Body of pancreas (tissue), 4 donors: ENCODE measurements around the gene CACNA1F.

Experiments
- POLR2A ChIP-seq, 3 donors: fragments of 450-650 bp; IDR thresholded peaks; one replicate each; pipeline ENCODE4 v1.6.1; 2016; ENCODE audit warnings: antibody characterized with exemption in 3 of 3, mild to moderate bottlenecking in 2 of 3
- TF ChIP-seq, protein P1 (sequence below), 7 experiments: fragments of 450-650 bp in 4 of 7; fragments of 200-600 bp in 3 of 7; sonication (generic) in 3 of 7; IDR thresholded peaks; one replicate each; pipeline ENCODE4 v1.5.1; 2016 to 2019; ENCODE audit warnings: antibody characterized with exemption in 7 of 7

GRCh38 chrX:49276207-49276606 is 43.1 kb upstream of the CACNA1F start:
- TF ChIP-seq POLR2A (IDR thresholded peaks at IDR 0.05) = no peak
- TF ChIP-seq, protein P1, sequence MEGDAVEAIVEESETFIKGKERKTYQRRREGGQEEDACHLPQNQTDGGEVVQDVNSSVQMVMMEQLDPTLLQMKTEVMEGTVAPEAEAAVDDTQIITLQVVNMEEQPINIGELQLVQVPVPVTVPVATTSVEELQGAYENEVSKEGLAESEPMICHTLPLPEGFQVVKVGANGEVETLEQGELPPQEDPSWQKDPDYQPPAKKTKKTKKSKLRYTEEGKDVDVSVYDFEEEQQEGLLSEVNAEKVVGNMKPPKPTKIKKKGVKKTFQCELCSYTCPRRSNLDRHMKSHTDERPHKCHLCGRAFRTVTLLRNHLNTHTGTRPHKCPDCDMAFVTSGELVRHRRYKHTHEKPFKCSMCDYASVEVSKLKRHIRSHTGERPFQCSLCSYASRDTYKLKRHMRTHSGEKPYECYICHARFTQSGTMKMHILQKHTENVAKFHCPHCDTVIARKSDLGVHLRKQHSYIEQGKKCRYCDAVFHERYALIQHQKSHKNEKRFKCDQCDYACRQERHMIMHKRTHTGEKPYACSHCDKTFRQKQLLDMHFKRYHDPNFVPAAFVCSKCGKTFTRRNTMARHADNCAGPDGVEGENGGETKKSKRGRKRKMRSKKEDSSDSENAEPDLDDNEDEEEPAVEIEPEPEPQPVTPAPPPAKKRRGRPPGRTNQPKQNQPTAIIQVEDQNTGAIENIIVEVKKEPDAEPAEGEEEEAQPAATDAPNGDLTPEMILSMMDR (IDR thresholded peaks at IDR 0.05) = no peak
